Spleen (tissue), 11 donors: ENCODE results near the gene PAXX. TPM values are rescaled to one million over a fixed set of nuclear protein-coding genes. Genes with fewer than 3 reads are reported as not detected.

Source experiments
- DNase-seq: peaks from one replicate; pipeline ENCODE4 v3.0.0-alpha.2; 2020
- H3K27ac ChIP-seq, 8 donors: fragments of 200-600 bp; sonication (generic) in 7 of 8; 1 replicate in 4 of 8; 2 replicates in 4 of 8; pipeline versions ENCODE4 v1.5.0 to v1.8.0; 2016 to 2021; ENCODE audit warnings: inconsistent platforms in 4 of 8, mild to moderate bottlenecking in 4 of 8, moderate library complexity in 1 of 8
- H3K27me3 ChIP-seq, 7 donors: fragments of 200-600 bp; sonication (generic) in 6 of 7; replicated peaks in 1 of 7; 1 replicate in 4 of 7; 2 replicates in 3 of 7; pipeline versions ENCODE4 v1.5.0 to v1.8.0; 2016 to 2021; ENCODE audit warnings: inconsistent platforms in 3 of 7, mild to moderate bottlenecking in 1 of 7
- H3K36me3 ChIP-seq, 6 donors: fragments of 200-600 bp; sonication (generic) in 5 of 6; 1 replicate in 4 of 6; 2 replicates in 2 of 6; pipeline versions ENCODE4 v1.5.0 to v1.8.0; 2016 to 2021; ENCODE audit warnings: inconsistent platforms in 2 of 6
- H3K4me1 ChIP-seq, 6 donors: fragments of 200-600 bp; sonication (generic) in 5 of 6; 1 replicate in 3 of 6; 2 replicates in 3 of 6; pipeline versions ENCODE4 v1.5.0 to v1.8.0; 2016 to 2021; ENCODE audit warnings: inconsistent platforms in 3 of 6
- H3K4me3 ChIP-seq, 8 donors: fragments of 200-600 bp; sonication (generic) in 7 of 8; 1 replicate in 4 of 8; 2 replicates in 4 of 8; pipeline versions ENCODE4 v1.5.0 to v1.8.0; 2016 to 2021; ENCODE audit warnings: inconsistent platforms in 4 of 8, mild to moderate bottlenecking in 4 of 8, moderate library complexity in 2 of 8
- H3K9me3 ChIP-seq, 8 donors: fragments of 200-600 bp; sonication (generic) in 7 of 8; 1 replicate in 4 of 8; 2 replicates in 4 of 8; pipeline versions ENCODE4 v1.5.0 to v1.8.0; 2016 to 2021; ENCODE audit warnings: inconsistent platforms in 4 of 8
- POLR2A ChIP-seq, 3 donors: fragments of 450-650 bp; IDR thresholded peaks; one replicate each; pipeline ENCODE4 v1.5.1; 2017; ENCODE audit warnings: antibody characterized with exemption in 3 of 3, mild to moderate bottlenecking in 1 of 3
- POLR2AphosphoS5 ChIP-seq, 3 donors: sonication (generic); formaldehyde crosslinking; IDR thresholded peaks; one replicate each; pipeline ENCODE4 v1.5.1; 2017; ENCODE audit warnings: antibody characterized with exemption in 3 of 3
- WGBS, 5 donors: extraction: QIAGEN DNeasy Blood & Tissue Kit in 3 of 5; methylation state at CpG; one replicate each; pipeline versions ENCODE4 v1.1.5 to v1.1.7; 2013 to 2018; 5-methylcytosine and 5-hydroxymethylcytosine counted together
- intact Hi-C: fragments of 100-400 bp; cut with DNase I; formaldehyde crosslinking; loops from one replicate; pipeline ENCODE4 v1.15.0; 2023; ENCODE audit warnings: low total_unique reads
- polyA plus RNA-seq, 3 donors: library from polyadenylated mRNA; stranded (reverse); fragments of 200-250 nt; gene quantifications; one replicate each; pipeline ENCODE4 v1.2.1, GENCODE V29; 2013
- total RNA-seq, 7 donors: library from RNA; depleted of rRNA in 3 of 7; stranded (reverse); fragments of >200 nt in 3 of 7; fragmentation: NEBNext Ultra II Directional in 4 of 7; extraction: Animal tissue kit (Norgen Biotek cat#: 25700) in 4 of 7; gene quantifications; one replicate each; pipeline versions ENCODE4 v1.1.0 to v1.2.1, GENCODE V29; 2016 to 2021
- TF ChIP-seq, protein P1 (sequence below), 11 experiments: fragments of 200-600 bp in 7 of 11; fragments of 450-650 bp in 4 of 11; sonication (generic) in 4 of 11; IDR thresholded peaks in 8 of 11; conservative IDR thresholded peaks in 3 of 11; 1 replicate in 7 of 11; 2 replicates in 4 of 11; pipeline versions ENCODE4 v1.4.0 to v1.8.0; 2016 to 2021; ENCODE audit warnings: antibody characterized with exemption in 11 of 11, inconsistent platforms in 4 of 11, mild to moderate bottlenecking in 1 of 11
- donor health status: healthy with polysubstance abuse.
- donor health status: DM: no; HTN: no; CAD: no; lungs with moderate emphysema.
- donor health status: DM: no; HTN: no; CAD: no.
- donor health status: Bipolar disorder and iron deficiency.
- donor health status: healthy.
- donor health status: DM: no; HTN: no; CAD: no.
- donor health status: DM: yes; HTN: yes; CAD: no.

PAXX gene
- total and polyA plus RNA-seq, 10 donors = 51.3 to 264 (median 66.2) TPM

DNA sequence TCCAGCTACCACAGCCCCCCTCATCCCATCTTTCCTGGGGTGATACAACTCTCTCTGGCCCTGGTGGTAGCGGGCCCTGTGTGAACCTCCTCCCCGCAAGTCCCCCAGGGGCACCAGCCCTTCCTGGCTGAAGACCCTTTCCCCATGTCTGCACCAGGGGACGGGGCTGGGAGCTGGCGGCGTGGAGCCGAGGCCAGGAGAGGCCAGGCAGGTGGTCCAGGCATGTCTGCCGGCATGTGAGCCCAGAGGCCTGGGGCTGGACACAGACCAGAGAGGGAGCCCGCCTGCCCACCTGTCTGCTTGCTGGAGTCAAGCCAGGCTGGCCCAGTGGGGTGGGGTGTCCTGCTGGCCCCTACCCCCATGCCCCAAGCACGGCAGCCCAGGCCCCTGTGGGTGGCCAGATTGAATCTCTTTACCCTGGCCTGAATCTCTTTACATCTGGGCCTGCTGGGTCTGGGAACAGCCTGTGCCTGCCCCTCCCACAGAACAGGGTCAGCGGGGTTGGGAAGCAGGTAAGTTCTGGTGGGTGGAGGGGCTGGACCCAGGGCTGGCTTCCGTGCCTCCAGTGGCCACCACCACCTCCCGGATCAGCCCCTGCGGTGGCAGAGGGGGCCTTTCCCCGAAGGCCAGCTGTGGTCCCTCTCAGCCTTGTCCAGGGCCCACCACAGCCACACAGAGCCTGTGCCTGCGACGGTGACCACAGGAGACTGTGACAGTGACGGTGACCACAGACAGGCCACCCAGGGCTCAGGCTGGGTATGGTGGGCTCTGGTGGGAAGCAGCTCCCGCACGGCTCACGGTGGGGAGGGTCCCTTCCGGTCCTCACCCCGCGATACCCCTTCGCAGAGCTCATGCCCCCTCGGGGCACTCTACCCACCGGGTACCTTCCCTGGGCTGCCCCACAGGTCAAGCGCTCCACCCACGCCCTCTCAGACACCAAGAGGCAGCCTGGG, 33.0 kb upstream of the PAXX start:
- 85 to 95% (median 92%) methylated on average over 13 to 28 of the region's 28 CpGs for WGBS, 5 donors
- Histone ChIP-seq H3K4me1 (peaks cover 0 to 49% (median 23%) of the 10 kb centered on the region in 6 donors), H3K9me3 (no peaks in the 10 kb centered on the region), H3K4me3 (no peak overlapping the region), H3K36me3 (no peaks in the 10 kb centered on the region), H3K27me3 (no peaks in the 10 kb centered on the region), H3K27ac (peak overlapping the region in 7 of 8 donors; percentile 4 to 80 (median 67))
- peak in 1 of 3 donors; percentile 20 for TF ChIP-seq POLR2AphosphoS5 (IDR thresholded peaks at IDR 0.05)
- TF ChIP-seq, protein P1, sequence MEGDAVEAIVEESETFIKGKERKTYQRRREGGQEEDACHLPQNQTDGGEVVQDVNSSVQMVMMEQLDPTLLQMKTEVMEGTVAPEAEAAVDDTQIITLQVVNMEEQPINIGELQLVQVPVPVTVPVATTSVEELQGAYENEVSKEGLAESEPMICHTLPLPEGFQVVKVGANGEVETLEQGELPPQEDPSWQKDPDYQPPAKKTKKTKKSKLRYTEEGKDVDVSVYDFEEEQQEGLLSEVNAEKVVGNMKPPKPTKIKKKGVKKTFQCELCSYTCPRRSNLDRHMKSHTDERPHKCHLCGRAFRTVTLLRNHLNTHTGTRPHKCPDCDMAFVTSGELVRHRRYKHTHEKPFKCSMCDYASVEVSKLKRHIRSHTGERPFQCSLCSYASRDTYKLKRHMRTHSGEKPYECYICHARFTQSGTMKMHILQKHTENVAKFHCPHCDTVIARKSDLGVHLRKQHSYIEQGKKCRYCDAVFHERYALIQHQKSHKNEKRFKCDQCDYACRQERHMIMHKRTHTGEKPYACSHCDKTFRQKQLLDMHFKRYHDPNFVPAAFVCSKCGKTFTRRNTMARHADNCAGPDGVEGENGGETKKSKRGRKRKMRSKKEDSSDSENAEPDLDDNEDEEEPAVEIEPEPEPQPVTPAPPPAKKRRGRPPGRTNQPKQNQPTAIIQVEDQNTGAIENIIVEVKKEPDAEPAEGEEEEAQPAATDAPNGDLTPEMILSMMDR (IDR thresholded peaks at IDR 0.05 in 8 of 11, conservative IDR thresholded peaks at IDR 0.05 in 3 of 11) = no peak
- DNase-seq = no peak
- intact Hi-C loops = no loop called here

DNA sequence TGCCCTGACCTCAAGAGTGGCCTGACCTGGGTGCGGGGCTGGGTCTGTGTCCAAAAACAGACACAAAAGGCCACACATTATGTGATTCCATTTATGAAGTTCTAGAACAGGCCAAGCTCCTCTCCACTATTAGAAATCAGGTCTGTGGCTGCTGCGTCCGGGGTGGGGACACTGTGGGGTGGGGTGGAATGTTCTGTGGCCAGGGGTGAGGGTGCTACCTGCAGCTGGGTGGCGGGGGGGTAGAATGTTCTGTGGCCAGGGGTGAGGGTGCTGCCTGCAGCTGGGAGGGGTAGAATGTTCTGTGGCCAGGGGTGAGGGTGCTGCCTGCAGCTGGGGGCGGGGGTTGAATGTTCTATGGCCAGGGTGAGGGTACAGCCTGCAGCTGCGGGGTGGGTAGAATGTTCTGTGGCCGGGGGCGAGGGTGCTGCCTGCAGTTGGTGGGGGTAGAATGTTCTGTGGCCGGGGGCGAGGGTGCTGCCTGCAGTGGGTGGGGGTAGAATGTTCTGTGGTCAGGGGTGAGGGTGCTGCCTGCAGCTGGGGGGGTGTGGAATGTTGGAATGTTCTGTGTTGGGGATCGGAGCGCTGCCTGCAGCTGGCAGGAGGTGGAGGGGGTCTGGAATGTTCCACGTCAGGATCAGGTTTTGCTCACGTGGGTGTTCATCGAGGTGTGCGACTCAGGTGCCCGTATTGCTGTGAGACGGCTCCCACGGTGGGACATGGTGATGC, 31.8 kb upstream of the PAXX start:
- Histone ChIP-seq H3K4me3 (no peak overlapping the region), H3K9me3 (no peaks in the 10 kb centered on the region), H3K36me3 (no peaks in the 10 kb centered on the region), H3K27me3 (no peaks in the 10 kb centered on the region), H3K27ac (peak overlapping the region in 6 of 8 donors; percentile 9 to 80 (median 69)), H3K4me1 (peaks cover 5 to 61% (median 32%) of the 10 kb centered on the region in 6 donors)
- TF ChIP-seq POLR2AphosphoS5 (IDR thresholded peaks at IDR 0.05) = no peak
- no peak for TF ChIP-seq POLR2A (IDR thresholded peaks at IDR 0.05)
- TF ChIP-seq, protein P1 (IDR thresholded peaks at IDR 0.05 in 8 of 11, conservative IDR thresholded peaks at IDR 0.05 in 3 of 11) = no peak
- intact Hi-C loops = no loop called here
- DNase-seq = no peak
- 70 to 80% (median 79%) methylated on average over 17 to 19 of the region's 19 CpGs for WGBS, 5 donors

DNA sequence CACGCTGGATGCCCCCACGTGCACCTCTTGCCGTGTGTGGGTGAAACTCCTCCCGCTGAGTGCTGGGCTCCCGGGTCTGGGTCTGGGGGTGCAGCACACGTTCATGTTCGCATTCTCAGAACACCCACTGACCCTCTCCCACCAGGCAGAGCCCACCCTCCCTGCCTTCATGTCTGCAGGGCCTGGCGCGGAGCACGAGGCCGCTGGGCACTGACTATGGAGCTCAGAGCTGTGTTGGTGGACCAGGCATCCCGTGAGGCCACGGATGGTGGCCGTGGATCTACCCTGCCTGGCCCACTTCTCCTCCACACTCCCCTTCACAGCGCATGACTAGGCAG, 31.3 kb upstream of the PAXX start:
- H3K36me3 ChIP-seq = no peaks in the 10 kb centered on the region
- TF ChIP-seq, protein P1 (IDR thresholded peaks at IDR 0.05 in 8 of 11, conservative IDR thresholded peaks at IDR 0.05 in 3 of 11) = no peak
- no peak for TF ChIP-seq POLR2A (IDR thresholded peaks at IDR 0.05)
- no peak for TF ChIP-seq POLR2AphosphoS5 (IDR thresholded peaks at IDR 0.05)
- DNase-seq = no peak
- 86 to 94% (median 90%) methylated on average over 7 to 15 of the region's 15 CpGs for WGBS, 5 donors
- peak overlapping the region in 7 of 8 donors; percentile 9 to 80 (median 57) for H3K27ac ChIP-seq
- H3K4me3 ChIP-seq = no peak overlapping the region
- no peaks in the 10 kb centered on the region for H3K27me3 ChIP-seq
- peaks cover 6 to 66% (median 36%) of the 10 kb centered on the region in 6 donors for H3K4me1 ChIP-seq
- H3K9me3 ChIP-seq = no peaks in the 10 kb centered on the region
- intact Hi-C loops = no loop called here
